GM18499 (cell line): ENCODE results near the gene SLC25A48.

Source experiments
- ATAC-seq: cut with Tn5 transposase; IDR thresholded peaks from one replicate; pipeline ENCODE4 v1.9.1; 2021; ENCODE audit warnings: moderate number of reproducible peaks; ENCODE audit not compliant: insufficient read depth, unreplicated experiment

SLC25A48 gene

GRCh38 chr5:135879591-135879990 is 45.1 kb downstream of the SLC25A48 start:
- no peak for ATAC-seq

DNA sequence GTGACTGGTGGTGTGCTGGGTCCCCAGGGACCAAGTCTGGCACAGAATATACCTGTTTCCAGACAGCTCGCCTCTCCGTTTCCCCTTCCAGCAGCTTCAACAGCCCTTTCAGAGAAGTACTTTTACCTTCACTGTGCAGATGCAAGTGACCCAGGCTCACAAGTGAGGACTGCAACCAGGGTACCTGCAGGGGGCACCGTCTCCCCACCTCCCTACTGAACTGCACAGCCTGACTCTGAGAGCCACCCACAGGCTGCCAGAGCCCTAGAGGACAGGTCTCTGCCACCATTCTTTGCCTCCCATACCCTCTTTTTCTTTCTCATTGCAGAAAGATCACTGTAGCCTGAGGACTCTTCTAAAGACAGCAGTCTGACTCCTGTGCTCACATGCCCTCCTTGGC is 45.8 kb downstream of the SLC25A48 start:
- ATAC-seq, result no peak

- no peak for ATAC-seq
Measured at GRCh38 chr5:135880801-135881200, 46.3 kb downstream of the SLC25A48 start.

GRCh38 chr5:135881244-135881643 is 46.8 kb downstream of the SLC25A48 start:
- ATAC-seq, result no peak

- no peak for ATAC-seq
Measured at GRCh38 chr5:135881819-135882218, 47.4 kb downstream of the SLC25A48 start.

- no peak for ATAC-seq
Measured at GRCh38 chr5:135883026-135883425, 48.6 kb downstream of the SLC25A48 start.

DNA sequence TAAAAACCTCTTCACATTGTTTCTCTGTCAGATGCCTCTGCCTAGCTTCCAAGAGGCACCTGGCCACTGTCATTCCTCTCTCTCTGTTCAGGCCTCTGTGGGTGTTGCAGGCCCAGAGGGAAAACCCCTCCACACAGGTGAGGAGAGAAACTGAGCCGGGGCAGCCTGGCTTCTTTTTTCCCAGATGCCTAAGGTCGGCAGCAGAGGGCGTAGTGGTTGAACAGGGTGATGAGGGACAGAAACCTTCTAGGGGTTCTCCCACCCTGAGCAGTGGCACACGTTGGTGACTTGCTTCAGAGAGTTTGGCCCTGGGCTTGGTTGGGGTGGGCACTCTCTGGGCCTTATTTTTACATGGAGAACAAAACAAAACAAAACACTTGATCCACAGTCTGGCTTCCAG is 49.0 kb downstream of the SLC25A48 start:
- no peak for ATAC-seq

GRCh38 chr5:135885031-135885430 is 50.6 kb downstream of the SLC25A48 start:
- no peak for ATAC-seq

- ATAC-seq, result no peak
Measured at GRCh38 chr5:135886136-135886535, 51.7 kb downstream of the SLC25A48 start.

- ATAC-seq, result peak; percentile 78
Measured at GRCh38 chr5:135887447-135887864, 53.0 kb downstream of the SLC25A48 start.

- no peak for ATAC-seq
Measured at GRCh38 chr5:135887881-135888614, 53.6 kb downstream of the SLC25A48 start.

DNA sequence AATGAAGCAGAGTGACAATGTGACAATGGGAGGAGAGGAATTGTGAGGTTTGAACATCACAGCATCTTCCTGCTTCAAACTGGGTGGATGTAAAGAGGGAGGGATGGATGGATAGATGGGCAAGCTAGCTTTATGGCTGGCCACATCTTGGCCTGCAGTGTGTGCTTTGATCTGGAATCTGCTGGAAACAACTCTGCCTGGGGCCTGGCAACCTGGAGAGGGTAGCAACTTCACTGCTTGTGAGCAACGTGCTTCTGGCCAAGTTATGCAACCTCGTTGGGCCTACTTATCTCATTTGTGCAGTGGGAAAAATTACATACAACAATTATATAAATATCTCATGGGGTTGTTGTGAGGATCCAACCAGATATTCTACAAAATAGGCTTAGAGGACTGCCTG is 55.8 kb downstream of the SLC25A48 start:
- no peak for ATAC-seq

- ATAC-seq, result peak; percentile 39
Measured at GRCh38 chr5:135890867-135891266, 56.4 kb downstream of the SLC25A48 start.

DNA sequence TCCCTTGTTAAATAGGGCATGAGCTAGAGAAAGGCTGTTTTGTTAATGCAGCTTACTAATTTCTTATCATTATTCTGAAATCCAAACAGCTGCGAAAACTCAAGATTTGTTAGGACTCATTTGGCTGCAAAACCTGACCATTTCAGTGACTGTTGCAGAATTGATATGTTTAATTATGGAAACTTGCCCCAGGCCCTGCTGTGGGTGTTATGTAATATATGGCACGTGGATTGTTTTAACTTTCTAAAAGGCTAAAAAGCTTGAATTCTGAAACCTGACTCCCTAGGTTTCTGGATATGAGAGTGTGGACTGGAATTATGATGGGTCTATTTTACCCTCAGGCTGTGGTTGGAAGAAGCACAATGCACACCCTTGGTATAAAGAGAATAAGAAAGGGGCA is 56.8 kb downstream of the SLC25A48 start:
- no peak for ATAC-seq

DNA sequence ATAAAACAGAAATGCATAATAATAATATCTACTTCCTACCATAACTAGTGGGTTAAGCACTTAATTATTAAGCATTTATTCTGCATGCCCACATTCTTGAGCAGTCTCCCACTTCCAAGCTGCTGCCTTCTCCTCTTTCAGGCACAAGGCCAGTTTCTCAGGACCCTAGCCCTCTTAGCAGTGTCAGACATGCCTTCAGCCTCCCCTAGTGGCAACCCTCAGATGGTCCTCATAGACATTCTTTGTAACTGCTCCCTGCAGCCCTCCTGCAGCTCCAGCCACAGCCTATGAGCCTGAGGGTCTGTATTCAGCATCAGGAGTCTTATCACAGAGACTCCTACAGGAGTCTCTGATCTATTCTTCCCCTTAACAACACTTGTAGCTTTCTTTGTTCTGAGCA is 57.3 kb downstream of the SLC25A48 start:
- ATAC-seq, result no peak

- no peak for ATAC-seq
Measured at GRCh38 chr5:135894276-135894675, 59.8 kb downstream of the SLC25A48 start.

GRCh38 chr5:135894789-135895188 is 60.3 kb downstream of the SLC25A48 start:
- ATAC-seq, result no peak

GRCh38 chr5:135895474-135896006 is 61.1 kb downstream of the SLC25A48 start, which contains the start of gene IL9:
TSS of gene IL9 (minus strand) at chr5:135895841. CDS start at chr5:135895816, 25 bp downstream.
- no peak for ATAC-seq

DNA sequence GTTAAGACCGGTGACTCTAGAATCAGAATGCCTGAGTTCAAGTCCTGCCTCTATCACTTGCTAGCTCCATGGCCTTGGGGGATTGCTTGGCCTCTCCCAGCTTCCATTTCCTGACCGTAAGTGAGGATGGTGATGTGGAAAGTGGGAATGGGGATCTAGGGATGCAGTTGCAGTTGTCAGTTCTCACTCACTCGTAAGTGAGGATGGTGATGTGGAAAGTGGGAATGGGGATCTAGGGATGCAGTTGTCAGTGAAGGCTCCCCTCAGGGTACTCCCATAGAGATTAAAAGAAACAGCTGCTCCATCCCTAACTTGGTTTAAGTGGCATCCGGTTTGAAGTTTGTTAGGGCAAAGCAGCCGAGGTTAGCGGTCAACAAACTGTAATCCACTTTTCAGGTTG is 64.2 kb downstream of the SLC25A48 start:
- no peak for ATAC-seq

GRCh38 chr5:135900276-135900675 is 65.8 kb downstream of the SLC25A48 start:
- ATAC-seq, result no peak

DNA sequence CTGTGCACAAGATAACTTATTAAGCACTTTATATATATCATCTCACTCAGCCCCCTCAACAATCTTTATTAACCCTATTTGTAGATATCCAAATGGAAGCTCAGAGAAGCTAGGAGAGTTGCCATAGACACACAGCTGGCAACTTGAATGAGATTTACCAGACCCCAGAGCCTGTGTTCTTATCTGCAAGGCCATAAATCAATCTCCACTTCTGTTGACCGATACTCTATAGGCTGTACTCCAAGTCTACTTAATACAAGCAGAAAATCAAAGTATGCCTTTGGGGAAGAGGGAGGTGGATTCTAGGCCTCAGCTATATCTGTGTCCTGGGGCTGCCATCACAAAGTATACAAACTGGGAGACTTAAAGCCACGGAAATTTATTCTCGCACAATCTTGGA is 67.2 kb downstream of the SLC25A48 start:
- no peak for ATAC-seq

DNA sequence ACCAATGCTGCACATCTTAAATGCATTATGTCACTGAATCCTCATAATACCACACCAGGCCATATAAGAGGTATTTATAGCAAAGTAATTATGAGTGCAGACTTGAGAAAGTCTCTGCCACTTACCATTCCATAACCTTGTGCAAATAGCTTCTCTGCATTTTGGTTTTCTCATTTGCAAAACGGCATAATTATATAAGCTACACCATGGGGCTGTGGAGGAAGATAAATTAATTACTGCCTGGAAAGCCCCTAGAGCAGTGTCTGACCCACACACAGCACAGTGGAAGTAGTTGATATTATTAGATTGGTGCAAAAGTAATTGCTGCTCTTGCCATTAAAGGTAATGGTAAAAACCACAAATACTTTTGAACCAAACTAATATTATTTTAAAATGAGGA is 70.7 kb downstream of the SLC25A48 start:
- ATAC-seq, result no peak
